Kidney (tissue), 14 donors: ENCODE results near the gene CCDC85C. TPM values are rescaled to one million over a fixed set of nuclear protein-coding genes. Genes with fewer than 3 reads are reported as not detected.

ENCODE experiments used
- DNase-seq, 5 donors: peaks; one replicate each; pipeline ENCODE4 v3.0.0-alpha.2; 2013 to 2020
- FAIRE-seq: peaks from 2 replicates; lab custom pipeline; 2012; peaks lifted over from hg19 to GRCh38; lab: Jason Lieb, UNC
- H3K27ac ChIP-seq, 2 donors: one replicate each; pipeline ENCODE4 v1.7.0; 2013; ENCODE audit warnings: low read depth in 2 of 2, low read length in 2 of 2, inconsistent platforms in 1 of 2
- H3K27me3 ChIP-seq: one replicate; pipeline ENCODE4 v1.7.1; 2013; ENCODE audit warnings: low read length, inconsistent platforms; ENCODE audit not compliant: control insufficient read depth, insufficient read depth
- H3K36me3 ChIP-seq, 3 donors: one replicate each; pipeline versions ENCODE4 v1.7.0 to v1.7.1; 2013; ENCODE audit warnings: low read length in 3 of 3, control low read depth in 1 of 3, inconsistent platforms in 1 of 3; ENCODE audit not compliant: insufficient read depth in 3 of 3, control insufficient read depth in 2 of 3
- H3K4me1 ChIP-seq, 3 donors: one replicate each; pipeline versions ENCODE4 v1.7.0 to v1.7.1; 2013; ENCODE audit warnings: low read length in 3 of 3, inconsistent platforms in 1 of 3, low read depth in 1 of 3; ENCODE audit not compliant: control insufficient read depth in 2 of 3, insufficient read depth in 2 of 3
- H3K4me3 ChIP-seq, 3 donors: one replicate each; pipeline versions ENCODE4 v1.7.0 to v1.8.1; 2013; ENCODE audit warnings: low read length in 3 of 3, control low read depth in 1 of 3, inconsistent platforms in 1 of 3
- H3K9ac ChIP-seq, 3 donors: one replicate each; pipeline versions ENCODE4 v1.7.0 to v1.7.1; 2013; ENCODE audit warnings: low read length in 3 of 3, control low read depth in 1 of 3, inconsistent platforms in 1 of 3
- H3K9me3 ChIP-seq, 3 donors: one replicate each; pipeline versions ENCODE4 v1.7.0 to v1.7.1; 2013; ENCODE audit warnings: low read length in 3 of 3, control low read depth in 1 of 3, inconsistent platforms in 1 of 3; ENCODE audit not compliant: control insufficient read depth in 2 of 3, insufficient read depth in 1 of 3
- intact Hi-C: fragments of 100-400 bp; cut with DNase I; formaldehyde crosslinking; loops from one replicate; pipeline ENCODE4 v1.11.1; 2022
- polyA plus RNA-seq: library from polyadenylated mRNA; stranded (reverse); fragments of 350-450 nt; fragmentation: Illumina TruSeq; extraction: RNeasy Lipid Tissue Mini Kit (QIAGEN cat#74804); gene quantifications from one replicate; pipeline ENCODE4 v1.2.3, GENCODE V29; 2014; ENCODE audit warnings: low read depth, low replicate concordance; ENCODE audit not compliant: insufficient read depth
- total RNA-seq: library from RNA; stranded (reverse); fragmentation: NEBNext Ultra II Directional; extraction: Animal tissue kit (Norgen Biotek cat#: 25700); gene quantifications from one replicate; pipeline ENCODE4 v1.2.1, GENCODE V29; 2021
- TF ChIP-seq, protein P1 (sequence below): IDR thresholded peaks from 3 replicates; pipeline ENCODE4 v1.5.1; 2012; ENCODE audit warnings: mild to moderate bottlenecking, moderate library complexity, borderline replicate concordance; ENCODE audit not compliant: insufficient read depth; ENCODE audit errors: extremely low read depth
- donor health status: control.
- donor health status: control.
- donor health status: control.
- donor health status: control.
- donor health status: control.
- donor health status: DM: yes; HTN: yes; CAD: no.
- donor health status: Normal renal cell carcinoma (clear cell type).

CCDC85C gene
- total and polyA plus RNA-seq, 2 donors from 2014 or later = 14.7 to 21.4 TPM

GRCh38 chr14:99602054-99602787 lies 1.8 kb downstream of the CCDC85C start:
- peak in 2 of 5 donors; percentile 51 to 61 for DNase-seq
- intact Hi-C loops = no loop called here
- TF ChIP-seq, protein P1, sequence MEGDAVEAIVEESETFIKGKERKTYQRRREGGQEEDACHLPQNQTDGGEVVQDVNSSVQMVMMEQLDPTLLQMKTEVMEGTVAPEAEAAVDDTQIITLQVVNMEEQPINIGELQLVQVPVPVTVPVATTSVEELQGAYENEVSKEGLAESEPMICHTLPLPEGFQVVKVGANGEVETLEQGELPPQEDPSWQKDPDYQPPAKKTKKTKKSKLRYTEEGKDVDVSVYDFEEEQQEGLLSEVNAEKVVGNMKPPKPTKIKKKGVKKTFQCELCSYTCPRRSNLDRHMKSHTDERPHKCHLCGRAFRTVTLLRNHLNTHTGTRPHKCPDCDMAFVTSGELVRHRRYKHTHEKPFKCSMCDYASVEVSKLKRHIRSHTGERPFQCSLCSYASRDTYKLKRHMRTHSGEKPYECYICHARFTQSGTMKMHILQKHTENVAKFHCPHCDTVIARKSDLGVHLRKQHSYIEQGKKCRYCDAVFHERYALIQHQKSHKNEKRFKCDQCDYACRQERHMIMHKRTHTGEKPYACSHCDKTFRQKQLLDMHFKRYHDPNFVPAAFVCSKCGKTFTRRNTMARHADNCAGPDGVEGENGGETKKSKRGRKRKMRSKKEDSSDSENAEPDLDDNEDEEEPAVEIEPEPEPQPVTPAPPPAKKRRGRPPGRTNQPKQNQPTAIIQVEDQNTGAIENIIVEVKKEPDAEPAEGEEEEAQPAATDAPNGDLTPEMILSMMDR = no peak

DNA sequence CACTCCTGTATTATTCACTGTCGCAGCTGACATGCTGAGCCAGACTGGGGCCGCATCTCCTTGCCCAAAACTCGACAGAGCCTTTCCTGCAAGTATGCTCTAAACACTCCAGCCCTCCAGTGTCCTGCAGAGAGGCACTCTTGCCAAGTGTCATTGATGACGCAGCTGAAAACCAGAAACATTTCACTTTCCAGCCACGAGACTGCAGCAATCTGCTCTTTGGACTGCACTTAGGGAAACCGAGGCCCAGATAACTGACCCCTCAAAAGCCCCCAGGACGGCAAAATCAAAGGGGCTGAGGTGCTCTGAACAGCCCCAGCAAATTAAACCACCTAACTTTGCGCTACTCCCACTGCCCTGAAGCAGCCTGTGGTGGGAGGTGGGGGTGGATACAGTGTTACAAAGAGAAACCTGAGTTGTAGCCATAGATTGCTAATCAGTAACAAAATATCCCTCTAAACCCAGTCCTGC lies 2.6 kb downstream of the CCDC85C start:
- intact Hi-C loops = no loop called here
- no peaks in the 10 kb centered on the region for H3K36me3 ChIP-seq
- peaks cover 0 to 41% (median 23%) of the 10 kb centered on the region in 3 donors for H3K4me1 ChIP-seq
- H3K27me3 ChIP-seq = no peaks in the 10 kb centered on the region
- H3K4me3 ChIP-seq = peak overlapping the region; percentile 15 to 76 (median 44)
- TF ChIP-seq, protein P1 = no peak
- FAIRE-seq (no peak), DNase-seq (peak in 3 of 5 donors; percentile 55 to 66 (median 65))
- no peaks in the 10 kb centered on the region for H3K9me3 ChIP-seq
- H3K27ac ChIP-seq = peak overlapping the region; percentile 59 to 71
- H3K9ac ChIP-seq = peak overlapping the region in 1 of 3 donors; percentile 69

More at GRCh38 chr14:99602054-99602787, 1.8 kb downstream of the CCDC85C start:
- Histone ChIP-seq H3K4me1 (peaks cover 0 to 37% (median 22%) of the 10 kb centered on the region in 3 donors), H3K27me3 (no peaks in the 10 kb centered on the region), H3K9me3 (no peaks in the 10 kb centered on the region), H3K36me3 (no peaks in the 10 kb centered on the region), H3K4me3 (peak overlapping the region; percentile 52 to 76 (median 67)), H3K9ac (peak overlapping the region in 1 of 3 donors; percentile 69), H3K27ac (peak overlapping the region; percentile 66 to 71)
- no peak for FAIRE-seq

GRCh38 chr14:99600232-99600888 lies 3.6 kb downstream of the CCDC85C start:
- Histone ChIP-seq H3K4me3 (peak overlapping the region in 1 of 3 donors; percentile 76), H3K9ac (no peak overlapping the region), H3K27me3 (no peaks in the 10 kb centered on the region), H3K9me3 (no peaks in the 10 kb centered on the region), H3K4me1 (peaks cover 0 to 42% (median 30%) of the 10 kb centered on the region in 3 donors), H3K27ac (peak overlapping the region in 1 of 2 donors; percentile 71), H3K36me3 (no peaks in the 10 kb centered on the region)
- no peak for DNase-seq
- no peak for FAIRE-seq
- intact Hi-C loops = no loop called here
- TF ChIP-seq, protein P1 = no peak
